Gastrocnemius medialis (tissue), 4 donors: Measurements from ENCODE around the gene CALD1.

ENCODE experiments used
- POLR2A ChIP-seq, 2 donors: fragments of 450-650 bp; IDR thresholded peaks; one replicate each; pipeline ENCODE4 v1.6.1; 2017; ENCODE audit warnings: antibody characterized with exemption in 2 of 2, mild to moderate bottlenecking in 2 of 2, moderate library complexity in 2 of 2
- TF ChIP-seq, protein P1 (sequence below), 5 experiments: fragments of 450-650 bp in 3 of 5; fragments of 200-600 bp in 2 of 5; sonication (generic) in 2 of 5; IDR thresholded peaks in 4 of 5; conservative IDR thresholded peaks in 1 of 5; 1 replicate in 4 of 5; 2 replicates in 1 of 5; pipeline ENCODE4 v1.5.1; 2016 to 2019; ENCODE audit warnings: antibody characterized with exemption in 5 of 5, mild to moderate bottlenecking in 3 of 5, moderate library complexity in 3 of 5

DNA sequence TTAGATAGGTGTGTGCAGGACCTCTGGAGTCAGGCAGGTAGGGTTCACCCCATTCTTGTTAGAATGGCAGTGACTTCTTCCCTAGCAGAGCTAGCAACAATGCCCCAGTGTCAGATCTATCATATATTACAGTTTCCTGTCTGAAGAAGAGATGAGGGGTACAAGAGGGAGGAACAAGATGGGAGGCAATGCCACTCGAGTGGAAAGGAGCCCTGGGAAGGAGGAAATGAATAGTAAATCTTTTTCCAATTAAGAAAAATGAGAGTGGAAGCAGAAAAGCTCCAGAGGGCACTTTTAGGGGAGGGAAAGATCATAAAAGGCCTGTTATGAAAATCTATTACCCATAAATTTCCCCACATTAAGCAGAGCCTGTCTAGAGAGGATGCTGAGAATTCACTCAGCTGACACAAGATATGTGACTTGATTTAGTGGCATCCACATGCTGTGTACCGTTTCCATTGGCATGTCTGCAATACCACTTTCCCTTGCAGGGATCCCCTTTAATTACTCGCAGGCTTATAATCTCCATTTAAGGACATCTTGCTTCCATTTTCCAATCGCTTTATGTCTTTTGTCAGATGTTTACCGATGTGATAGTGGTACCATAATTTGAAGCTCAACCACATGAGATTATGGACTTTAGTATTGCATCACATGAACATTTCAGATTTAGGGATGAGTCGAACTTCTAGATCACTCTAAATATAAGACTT, 136.9 kb downstream of the CALD1 start:
- TF ChIP-seq, protein P1, sequence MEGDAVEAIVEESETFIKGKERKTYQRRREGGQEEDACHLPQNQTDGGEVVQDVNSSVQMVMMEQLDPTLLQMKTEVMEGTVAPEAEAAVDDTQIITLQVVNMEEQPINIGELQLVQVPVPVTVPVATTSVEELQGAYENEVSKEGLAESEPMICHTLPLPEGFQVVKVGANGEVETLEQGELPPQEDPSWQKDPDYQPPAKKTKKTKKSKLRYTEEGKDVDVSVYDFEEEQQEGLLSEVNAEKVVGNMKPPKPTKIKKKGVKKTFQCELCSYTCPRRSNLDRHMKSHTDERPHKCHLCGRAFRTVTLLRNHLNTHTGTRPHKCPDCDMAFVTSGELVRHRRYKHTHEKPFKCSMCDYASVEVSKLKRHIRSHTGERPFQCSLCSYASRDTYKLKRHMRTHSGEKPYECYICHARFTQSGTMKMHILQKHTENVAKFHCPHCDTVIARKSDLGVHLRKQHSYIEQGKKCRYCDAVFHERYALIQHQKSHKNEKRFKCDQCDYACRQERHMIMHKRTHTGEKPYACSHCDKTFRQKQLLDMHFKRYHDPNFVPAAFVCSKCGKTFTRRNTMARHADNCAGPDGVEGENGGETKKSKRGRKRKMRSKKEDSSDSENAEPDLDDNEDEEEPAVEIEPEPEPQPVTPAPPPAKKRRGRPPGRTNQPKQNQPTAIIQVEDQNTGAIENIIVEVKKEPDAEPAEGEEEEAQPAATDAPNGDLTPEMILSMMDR (IDR thresholded peaks at IDR 0.05 in 4 of 5, conservative IDR thresholded peaks at IDR 0.05 in 1 of 5), result no peak
- no peak for TF ChIP-seq POLR2A (IDR thresholded peaks at IDR 0.05)
